Measurements from ENCODE around the gene HTATIP2.

DNA sequence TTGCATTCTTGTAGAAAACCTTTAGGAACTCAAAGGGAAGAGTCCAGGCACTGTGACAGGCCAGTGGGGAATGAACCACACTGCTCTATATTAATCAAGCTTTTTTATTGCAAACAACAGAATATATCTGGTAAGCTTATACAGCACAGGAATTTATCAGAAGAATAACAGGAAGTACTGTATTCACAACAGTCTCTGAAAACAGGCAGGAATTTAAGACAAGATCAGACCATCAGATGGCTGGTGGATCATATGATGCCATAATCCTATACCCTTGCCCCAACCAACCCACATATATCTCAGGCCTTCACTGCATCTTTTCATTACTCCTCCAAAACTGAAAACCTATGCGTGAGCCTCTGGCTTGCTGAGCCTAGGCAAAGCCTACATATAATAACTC, 1.0 kb upstream of the HTATIP2 start:
- TF ChIP-seq POLR2A (IDR thresholded peaks at IDR 0.05), result no peak
- TF ChIP-seq, protein P1, sequence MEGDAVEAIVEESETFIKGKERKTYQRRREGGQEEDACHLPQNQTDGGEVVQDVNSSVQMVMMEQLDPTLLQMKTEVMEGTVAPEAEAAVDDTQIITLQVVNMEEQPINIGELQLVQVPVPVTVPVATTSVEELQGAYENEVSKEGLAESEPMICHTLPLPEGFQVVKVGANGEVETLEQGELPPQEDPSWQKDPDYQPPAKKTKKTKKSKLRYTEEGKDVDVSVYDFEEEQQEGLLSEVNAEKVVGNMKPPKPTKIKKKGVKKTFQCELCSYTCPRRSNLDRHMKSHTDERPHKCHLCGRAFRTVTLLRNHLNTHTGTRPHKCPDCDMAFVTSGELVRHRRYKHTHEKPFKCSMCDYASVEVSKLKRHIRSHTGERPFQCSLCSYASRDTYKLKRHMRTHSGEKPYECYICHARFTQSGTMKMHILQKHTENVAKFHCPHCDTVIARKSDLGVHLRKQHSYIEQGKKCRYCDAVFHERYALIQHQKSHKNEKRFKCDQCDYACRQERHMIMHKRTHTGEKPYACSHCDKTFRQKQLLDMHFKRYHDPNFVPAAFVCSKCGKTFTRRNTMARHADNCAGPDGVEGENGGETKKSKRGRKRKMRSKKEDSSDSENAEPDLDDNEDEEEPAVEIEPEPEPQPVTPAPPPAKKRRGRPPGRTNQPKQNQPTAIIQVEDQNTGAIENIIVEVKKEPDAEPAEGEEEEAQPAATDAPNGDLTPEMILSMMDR (IDR thresholded peaks at IDR 0.05), result no peak
- no peak for TF ChIP-seq EP300 (IDR thresholded peaks at IDR 0.05)

Data from ovary (tissue), 3 donors.